ENCODE measurements around the gene RPS6KB2.

RPS6KB2 gene

GRCh38 chr11:67436459-67437081 is 8.3 kb downstream of the RPS6KB2 start:
- H3K4me1 ChIP-seq (ENCODE audit: insufficient read depth, low read length), result peaks cover 5% of the 10 kb centered on the region
- H3K27ac ChIP-seq (ENCODE audit: low read depth, low read length), result no peak overlapping the region
- H3K9ac ChIP-seq (ENCODE audit: low read length), result no peak overlapping the region
- no peaks in the 10 kb centered on the region for H3K9me3 ChIP-seq (ENCODE audit: low read length)
- H3K36me3 ChIP-seq (ENCODE audit: insufficient read depth, low read length), result peaks cover 41% of the 10 kb centered on the region
- H3K27me3 ChIP-seq (ENCODE audit: control insufficient read depth in 1 of 2, insufficient read depth in 2 of 2, low read length in 2 of 2), result no peaks in the 10 kb centered on the region
- no peak overlapping the region for H3K4me3 ChIP-seq (ENCODE audit: low read depth in 1 of 2, low read length in 2 of 2)

- no peak within 1 kb of the TSS for H3K27ac ChIP-seq (ENCODE audit: low read depth, low read length)
- H3K9me3 ChIP-seq (ENCODE audit: low read length), result no peaks in the 10 kb centered on the region
- no peak within 1 kb of the TSS for H3K9ac ChIP-seq (ENCODE audit: low read length)
- H3K4me1 ChIP-seq (ENCODE audit: insufficient read depth, low read length), result peaks cover 8% of the 10 kb centered on the region
- H3K36me3 ChIP-seq (ENCODE audit: insufficient read depth, low read length), result peaks cover 35% of the 10 kb centered on the region
- no peaks in the 10 kb centered on the region for H3K27me3 ChIP-seq (ENCODE audit: control insufficient read depth in 1 of 2, insufficient read depth in 2 of 2, low read length in 2 of 2)
- H3K4me3 ChIP-seq (ENCODE audit: low read depth in 1 of 2, low read length in 2 of 2), result no peak within 1 kb of the TSS
Measured at GRCh38 chr11:67437082-67437808, 9.0 kb downstream of the RPS6KB2 start, which contains the start of gene PTPRCAP. PTPRCAP (minus strand) TSS chr11:67437682; CDS start chr11:67437619, 63 bp downstream.

GRCh38 chr11:67437809-67438157 is 9.5 kb downstream of the RPS6KB2 start:
- Histone ChIP-seq H3K4me1 (ENCODE audit: insufficient read depth, low read length) (peaks cover 13% of the 10 kb centered on the region), H3K27me3 (ENCODE audit: control insufficient read depth in 1 of 2, insufficient read depth in 2 of 2, low read length in 2 of 2) (no peaks in the 10 kb centered on the region), H3K9ac (ENCODE audit: low read length) (no peak overlapping the region), H3K27ac (ENCODE audit: low read depth, low read length) (no peak overlapping the region), H3K36me3 (ENCODE audit: insufficient read depth, low read length) (peaks cover 29% of the 10 kb centered on the region), H3K9me3 (ENCODE audit: low read length) (no peaks in the 10 kb centered on the region), H3K4me3 (ENCODE audit: low read depth in 1 of 2, low read length in 2 of 2) (no peak overlapping the region)

- no peak overlapping the region for H3K9ac ChIP-seq (ENCODE audit: low read length)
- H3K9me3 ChIP-seq (ENCODE audit: low read length), result no peaks in the 10 kb centered on the region
- H3K36me3 ChIP-seq (ENCODE audit: insufficient read depth, low read length), result peaks cover 24% of the 10 kb centered on the region
- no peaks in the 10 kb centered on the region for H3K27me3 ChIP-seq (ENCODE audit: control insufficient read depth in 1 of 2, insufficient read depth in 2 of 2, low read length in 2 of 2)
- no peak overlapping the region for H3K27ac ChIP-seq (ENCODE audit: low read depth, low read length)
- H3K4me3 ChIP-seq (ENCODE audit: low read depth in 1 of 2, low read length in 2 of 2), result no peak overlapping the region
- H3K4me1 ChIP-seq (ENCODE audit: insufficient read depth, low read length), result peaks cover 15% of the 10 kb centered on the region
Measured at GRCh38 chr11:67438158-67438902, 10.0 kb downstream of the RPS6KB2 start.

- no peak overlapping the region for H3K9ac ChIP-seq (ENCODE audit: low read length)
- no peaks in the 10 kb centered on the region for H3K27me3 ChIP-seq (ENCODE audit: control insufficient read depth in 1 of 2, insufficient read depth in 2 of 2, low read length in 2 of 2)
- peaks cover 20% of the 10 kb centered on the region for H3K4me1 ChIP-seq (ENCODE audit: insufficient read depth, low read length)
- no peaks in the 10 kb centered on the region for H3K9me3 ChIP-seq (ENCODE audit: low read length)
- H3K4me3 ChIP-seq (ENCODE audit: low read depth in 1 of 2, low read length in 2 of 2), result no peak overlapping the region
- no peak overlapping the region for H3K27ac ChIP-seq (ENCODE audit: low read depth, low read length)
- H3K36me3 ChIP-seq (ENCODE audit: insufficient read depth, low read length), result peaks cover 11% of the 10 kb centered on the region
Measured at GRCh38 chr11:67439321-67440228, 11.3 kb downstream of the RPS6KB2 start.

- H3K36me3 ChIP-seq (ENCODE audit: insufficient read depth, low read length), result peaks cover 10% of the 10 kb centered on the region
Measured at GRCh38 chr11:67440229-67441097, 12.2 kb downstream of the RPS6KB2 start.

GRCh38 chr11:67441098-67441563 is 12.8 kb downstream of the RPS6KB2 start:
- Histone ChIP-seq H3K4me3 (ENCODE audit: low read depth in 1 of 2, low read length in 2 of 2) (no peak overlapping the region), H3K27me3 (ENCODE audit: control insufficient read depth in 1 of 2, insufficient read depth in 2 of 2, low read length in 2 of 2) (no peaks in the 10 kb centered on the region), H3K9ac (ENCODE audit: low read length) (no peak overlapping the region), H3K9me3 (ENCODE audit: low read length) (no peaks in the 10 kb centered on the region), H3K4me1 (ENCODE audit: insufficient read depth, low read length) (peaks cover 20% of the 10 kb centered on the region), H3K36me3 (ENCODE audit: insufficient read depth, low read length) (peaks cover 10% of the 10 kb centered on the region), H3K27ac (ENCODE audit: low read depth, low read length) (no peak overlapping the region)

More at GRCh38 chr11:67440229-67441097, 12.2 kb downstream of the RPS6KB2 start:
- no peak overlapping the region for H3K4me3 ChIP-seq (ENCODE audit: low read depth in 1 of 2, low read length in 2 of 2)
- no peaks in the 10 kb centered on the region for H3K9me3 ChIP-seq (ENCODE audit: low read length)
- peaks cover 20% of the 10 kb centered on the region for H3K4me1 ChIP-seq (ENCODE audit: insufficient read depth, low read length)
- no peaks in the 10 kb centered on the region for H3K27me3 ChIP-seq (ENCODE audit: control insufficient read depth in 1 of 2, insufficient read depth in 2 of 2, low read length in 2 of 2)
- H3K27ac ChIP-seq (ENCODE audit: low read depth, low read length), result no peak overlapping the region
- H3K9ac ChIP-seq (ENCODE audit: low read length), result no peak overlapping the region

GRCh38 chr11:67441731-67442351 is 13.5 kb downstream of the RPS6KB2 start:
- no peaks in the 10 kb centered on the region for H3K27me3 ChIP-seq (ENCODE audit: control insufficient read depth in 1 of 2, insufficient read depth in 2 of 2, low read length in 2 of 2)
- no peak overlapping the region for H3K27ac ChIP-seq (ENCODE audit: low read depth, low read length)
- no peaks in the 10 kb centered on the region for H3K9me3 ChIP-seq (ENCODE audit: low read length)
- peaks cover 10% of the 10 kb centered on the region for H3K36me3 ChIP-seq (ENCODE audit: insufficient read depth, low read length)
- no peak overlapping the region for H3K9ac ChIP-seq (ENCODE audit: low read length)
- peaks cover 20% of the 10 kb centered on the region for H3K4me1 ChIP-seq (ENCODE audit: insufficient read depth, low read length)
- H3K4me3 ChIP-seq (ENCODE audit: low read depth in 1 of 2, low read length in 2 of 2), result no peak overlapping the region

GRCh38 chr11:67442504-67443404 is 14.5 kb downstream of the RPS6KB2 start:
- Histone ChIP-seq H3K27ac (ENCODE audit: low read depth, low read length) (peak overlapping the region; percentile 84), H3K9me3 (ENCODE audit: low read length) (no peaks in the 10 kb centered on the region), H3K4me3 (ENCODE audit: low read depth in 1 of 2, low read length in 2 of 2) (peak overlapping the region; percentile 62 to 72), H3K27me3 (ENCODE audit: control insufficient read depth in 1 of 2, insufficient read depth in 2 of 2, low read length in 2 of 2) (no peaks in the 10 kb centered on the region), H3K36me3 (ENCODE audit: insufficient read depth, low read length) (peaks cover 10% of the 10 kb centered on the region), H3K9ac (ENCODE audit: low read length) (peak overlapping the region; percentile 58), H3K4me1 (ENCODE audit: insufficient read depth, low read length) (peaks cover 20% of the 10 kb centered on the region)
